Colon (tissue), 2 donors: ENCODE results near the gene XPNPEP2.

Source experiments
- FAIRE-seq: peaks from 2 replicates; lab custom pipeline; 2012; peaks lifted over from hg19 to GRCh38; lab: Jason Lieb, UNC
- donor health status: control.
- donor health status: control.

The XPNPEP2 gene

GRCh38 chrX:129738466-129739308 lies at the start of gene XPNPEP2:
Gene XPNPEP2 (plus strand): TSS chrX:129738979. CDS start chrX:129739214, 235 bp downstream.
- no peak for FAIRE-seq

DNA sequence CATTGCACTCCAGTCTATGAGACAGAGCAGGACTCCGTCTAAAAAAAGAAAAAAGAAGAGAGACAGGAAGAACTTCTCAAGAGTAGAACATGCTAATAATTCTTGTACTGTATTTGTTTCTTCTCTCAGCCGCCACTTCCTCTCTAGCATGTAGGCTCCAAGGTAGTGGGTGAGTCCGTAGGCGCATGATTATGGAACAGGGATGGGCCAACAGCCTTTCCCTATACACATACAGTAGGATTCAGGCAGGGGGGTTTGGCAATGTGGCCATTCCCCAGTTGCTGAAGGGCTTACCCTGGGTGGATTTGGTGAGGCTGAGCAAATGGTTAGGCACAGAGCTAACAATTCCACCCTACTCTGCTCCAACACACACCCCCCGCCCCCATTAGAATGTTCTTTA lies 49.0 kb upstream of the XPNPEP2 start:
- no peak for FAIRE-seq

DNA sequence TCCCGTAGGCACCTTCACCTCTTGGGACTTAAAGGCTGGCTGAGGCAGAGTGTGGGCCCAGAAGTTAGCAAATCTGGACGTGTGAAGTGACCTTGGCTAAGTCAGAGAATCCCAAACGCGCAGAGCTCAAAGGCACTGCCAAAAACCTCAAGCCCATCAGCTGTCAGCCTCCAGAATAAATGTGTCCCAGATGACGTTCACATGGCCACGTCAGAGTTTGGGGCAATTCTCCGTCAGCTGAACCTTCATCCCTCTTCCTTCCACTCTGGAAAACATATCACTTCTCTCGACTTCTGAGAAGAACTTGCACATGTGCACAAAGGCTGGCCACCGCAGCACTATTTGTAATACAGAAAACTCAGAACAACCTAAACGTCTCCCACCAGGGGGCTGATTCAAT lies 48.3 kb upstream of the XPNPEP2 start:
- no peak for FAIRE-seq

DNA sequence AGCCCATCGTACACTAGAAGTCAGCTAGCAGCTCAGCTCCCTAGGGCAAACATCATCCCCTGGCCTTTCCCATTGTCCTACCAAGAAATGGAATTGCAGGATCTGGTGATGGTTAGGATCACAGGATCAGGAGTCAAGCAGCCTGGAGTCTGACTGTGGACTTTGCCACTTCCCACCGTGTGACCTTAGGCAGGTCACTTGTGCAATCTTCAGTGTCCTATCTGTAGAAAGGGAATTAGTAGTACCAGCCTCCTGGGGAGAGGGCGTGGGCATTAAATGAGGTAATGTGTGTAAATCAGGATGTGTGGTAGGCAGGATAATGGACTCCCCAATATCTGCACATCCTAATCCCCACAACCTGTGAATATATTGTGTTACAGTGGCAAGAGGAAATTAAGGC lies 45.4 kb upstream of the XPNPEP2 start:
- no peak for FAIRE-seq

DNA sequence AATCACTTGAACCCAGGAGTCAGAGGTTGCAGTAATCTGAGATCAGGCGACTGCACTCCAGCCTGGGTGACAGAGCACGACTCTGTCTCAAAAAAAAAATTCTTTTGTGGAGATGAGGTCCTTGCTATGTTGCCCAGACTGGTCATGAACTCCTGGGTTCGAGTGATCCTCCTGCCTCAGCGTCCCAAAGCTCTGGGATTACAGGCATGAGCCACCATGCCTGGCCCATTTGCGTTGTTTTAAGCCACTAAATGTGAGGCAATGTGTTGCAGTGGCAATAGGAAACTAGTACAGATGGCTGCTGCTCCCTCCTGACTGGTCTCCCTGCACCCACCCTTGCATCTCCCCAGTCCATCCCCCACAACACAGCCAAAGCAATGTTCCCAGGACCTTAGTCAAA lies 44.0 kb upstream of the XPNPEP2 start:
- FAIRE-seq = no peak

- FAIRE-seq = no peak
Observed at GRCh38 chrX:129695535-129695934, 43.2 kb upstream of the XPNPEP2 start.

DNA sequence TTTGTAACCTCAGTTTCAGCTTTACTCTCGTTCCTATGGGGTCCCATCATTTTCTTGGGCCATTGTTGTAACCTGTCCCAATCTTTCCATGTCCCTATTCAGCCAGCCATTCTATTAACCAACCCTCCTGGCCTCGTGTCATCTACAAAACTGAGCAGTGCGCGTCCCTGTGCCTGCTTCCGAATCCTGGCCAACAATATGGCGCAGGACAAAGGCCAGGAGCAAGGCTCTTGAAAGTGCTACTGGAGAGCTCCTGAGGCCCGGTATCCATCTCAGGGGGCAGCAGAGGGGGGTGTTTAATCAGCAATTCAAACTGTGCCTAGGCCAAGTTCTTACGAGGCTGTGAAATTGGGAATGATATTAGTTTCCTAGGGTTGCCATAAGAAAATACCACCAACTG lies 42.8 kb upstream of the XPNPEP2 start:
- FAIRE-seq = no peak

GRCh38 chrX:129696463-129697155 lies 42.2 kb upstream of the XPNPEP2 start:
- FAIRE-seq = no peak

DNA sequence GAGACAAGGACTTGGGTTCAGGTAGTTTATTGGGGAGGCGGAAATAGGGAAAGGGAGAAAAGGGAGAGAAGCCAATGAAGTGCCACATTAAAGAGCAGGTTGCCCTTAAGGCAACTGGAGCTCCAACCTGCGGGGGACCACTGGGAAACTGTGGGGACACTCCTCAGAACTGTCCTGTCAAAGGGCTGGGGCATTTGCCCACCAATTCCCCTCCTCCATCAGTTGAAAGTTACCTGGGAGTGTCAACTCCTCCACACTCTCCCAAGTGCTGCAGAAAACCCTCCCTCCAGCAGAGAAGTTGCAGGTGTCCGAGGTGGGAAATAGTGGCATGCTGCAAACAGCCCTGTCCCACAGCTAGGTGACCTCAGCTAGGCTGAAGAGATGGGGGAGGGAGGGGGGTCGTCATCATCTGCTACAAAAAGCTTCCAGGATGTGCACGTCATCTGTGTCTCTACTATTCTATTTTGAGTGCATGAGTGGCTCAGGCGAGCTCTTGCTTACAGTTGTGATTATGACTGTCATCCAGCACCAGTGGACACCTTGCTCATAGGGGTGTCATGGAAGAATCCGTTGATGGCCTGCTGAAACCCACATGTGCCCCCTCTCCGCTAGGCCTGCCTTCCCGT lies 41.5 kb upstream of the XPNPEP2 start:
- no peak for FAIRE-seq

GRCh38 chrX:129698150-129698549 lies 40.6 kb upstream of the XPNPEP2 start:
- FAIRE-seq = no peak

DNA sequence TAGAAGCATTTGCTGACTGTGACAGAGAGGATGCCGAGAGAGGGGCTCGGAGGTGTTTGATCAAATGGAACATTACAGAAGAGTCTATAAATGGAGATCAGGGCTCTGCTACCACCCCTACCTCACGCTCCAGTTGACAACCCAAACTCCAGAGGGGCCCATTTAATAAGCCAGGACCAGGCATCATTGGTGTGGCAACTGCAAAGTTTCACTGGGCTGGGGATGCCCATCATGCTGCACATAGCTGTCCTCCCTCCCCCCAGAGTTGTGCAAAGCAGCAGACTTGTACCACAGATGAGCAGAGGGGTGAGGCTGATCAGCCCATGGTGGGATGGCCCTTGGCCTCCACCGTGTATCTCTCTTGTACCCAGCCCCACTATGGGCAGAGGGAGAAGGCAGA lies 38.2 kb upstream of the XPNPEP2 start:
- FAIRE-seq = no peak

DNA sequence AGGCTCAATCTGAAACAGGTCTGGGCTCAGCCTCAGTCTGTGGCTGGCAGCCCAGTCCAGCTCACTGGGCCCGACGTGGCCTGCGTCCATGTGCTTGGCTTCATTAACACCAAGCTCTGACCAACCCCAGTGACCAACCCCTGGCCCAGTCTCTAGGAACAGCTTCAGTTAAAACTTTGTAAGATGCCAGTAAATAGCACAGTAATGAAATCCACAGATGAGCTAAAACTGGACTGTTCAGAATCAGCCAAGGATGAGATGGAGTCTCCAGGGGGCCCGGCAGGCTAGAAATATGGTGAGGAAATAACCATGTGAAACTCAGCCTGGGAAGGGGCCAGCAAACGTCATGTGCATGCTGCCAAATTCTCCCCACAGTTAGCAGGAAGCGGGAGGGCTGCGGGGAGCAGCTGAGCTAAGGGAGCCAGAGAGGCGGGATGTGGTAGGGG lies 37.1 kb upstream of the XPNPEP2 start:
- no peak for FAIRE-seq

GRCh38 chrX:129704491-129704890 lies 34.3 kb upstream of the XPNPEP2 start:
- no peak for FAIRE-seq

DNA sequence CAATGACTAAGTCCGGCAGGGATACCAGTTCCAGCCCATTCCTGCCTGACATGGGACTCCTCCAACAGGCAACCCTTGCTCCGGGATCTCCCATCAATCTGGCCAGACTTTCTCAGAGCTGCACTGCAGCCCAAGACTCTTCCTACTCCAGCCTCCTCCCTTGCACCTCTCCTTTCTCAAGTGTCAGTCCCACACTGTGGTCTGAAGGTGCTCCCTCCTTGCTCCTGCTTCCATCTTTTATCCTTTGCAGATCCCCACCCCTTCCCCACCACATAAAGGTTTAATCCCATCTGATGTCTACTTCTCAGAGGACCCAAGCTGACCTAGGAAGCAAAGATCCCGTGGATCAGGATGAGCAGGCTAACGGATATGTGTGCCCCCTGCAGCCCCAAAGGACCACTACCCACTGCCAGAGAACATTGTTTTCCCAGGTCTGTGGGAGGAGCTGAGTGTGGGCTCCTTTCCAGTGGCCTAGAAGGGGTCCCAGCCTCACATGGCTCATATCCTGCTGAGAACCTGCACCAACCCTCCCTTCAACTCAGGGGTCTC lies 33.3 kb upstream of the XPNPEP2 start:
- FAIRE-seq = no peak

GRCh38 chrX:129705988-129706387 lies 32.8 kb upstream of the XPNPEP2 start:
- FAIRE-seq = no peak

GRCh38 chrX:129706400-129707072 lies 32.2 kb upstream of the XPNPEP2 start:
- no peak for FAIRE-seq

DNA sequence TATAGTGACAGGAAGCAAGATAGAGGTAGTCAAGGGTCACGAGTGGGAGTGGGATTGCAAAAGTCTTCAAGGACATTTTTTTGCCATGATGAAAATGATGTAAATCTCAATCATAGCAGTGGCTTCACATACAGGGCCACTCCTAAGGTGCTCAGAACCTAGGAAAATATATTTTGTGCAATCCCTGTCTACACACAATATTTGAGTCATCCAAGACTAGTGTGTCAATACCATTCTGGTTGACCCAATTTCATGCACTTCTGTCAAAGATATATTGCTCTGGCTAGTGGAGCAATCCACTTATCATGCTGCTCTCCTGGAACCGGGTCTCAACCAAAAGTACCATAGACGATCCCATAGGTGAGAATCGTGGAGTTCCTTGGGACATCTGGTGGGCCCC lies 24.2 kb upstream of the XPNPEP2 start:
- FAIRE-seq = no peak

- no peak for FAIRE-seq
Observed at GRCh38 chrX:129716507-129716906, 22.3 kb upstream of the XPNPEP2 start.

- FAIRE-seq = no peak
Observed at GRCh38 chrX:129717892-129718291, 20.9 kb upstream of the XPNPEP2 start.

GRCh38 chrX:129718676-129719075 lies 20.1 kb upstream of the XPNPEP2 start:
- FAIRE-seq = no peak

DNA sequence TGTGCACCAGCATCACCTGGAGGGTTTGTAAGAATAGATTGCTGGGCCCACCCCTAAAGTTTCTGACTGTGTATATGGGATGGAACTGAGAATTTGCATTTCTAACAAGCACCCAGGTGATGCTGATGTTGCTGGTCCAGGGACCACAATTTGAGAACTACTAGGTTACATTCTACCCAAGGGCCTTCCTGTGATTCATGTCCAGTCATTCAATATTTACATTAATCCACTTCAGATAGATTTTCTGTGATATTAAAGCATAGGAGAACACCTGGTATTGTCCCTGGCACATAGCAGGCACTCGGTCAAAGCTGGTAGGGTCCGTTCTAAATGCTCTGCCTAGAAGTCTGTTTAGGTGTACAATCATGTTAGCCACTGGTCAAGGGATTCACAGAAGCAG lies 19.5 kb upstream of the XPNPEP2 start:
- no peak for FAIRE-seq

DNA sequence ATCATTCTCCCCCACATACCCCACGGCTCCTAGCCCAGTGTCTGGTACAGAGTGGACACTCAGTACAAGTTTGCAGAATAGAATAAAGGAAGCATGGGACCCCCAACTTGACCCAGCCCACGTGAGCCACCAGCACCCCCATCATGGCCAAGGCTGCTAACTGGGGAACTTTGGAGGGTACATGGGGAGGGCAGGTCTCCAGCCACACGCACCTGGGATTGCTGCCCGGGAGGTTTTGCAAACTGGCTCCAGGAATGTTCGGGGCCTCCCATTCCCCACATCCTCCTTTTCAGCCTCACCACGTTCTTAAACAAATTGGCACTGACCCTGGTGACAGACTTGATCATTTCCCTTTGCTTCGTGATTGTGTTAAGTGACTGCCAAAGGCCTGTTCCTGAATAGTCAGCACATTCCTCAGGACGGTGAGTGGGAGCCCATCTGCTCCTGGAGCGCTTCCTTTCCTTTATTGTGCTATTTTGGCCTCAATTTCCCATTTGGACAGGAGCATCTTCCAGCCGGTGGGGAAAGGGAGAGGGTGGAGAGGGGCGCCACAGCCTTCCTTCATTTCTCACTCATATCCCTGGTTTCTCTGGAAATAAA lies 18.7 kb upstream of the XPNPEP2 start:
- no peak for FAIRE-seq
